ENCODE results near the gene TBC1D1. TPM values are rescaled to one million over a fixed set of nuclear protein-coding genes. Genes with fewer than 3 reads are reported as not detected.

Gene TBC1D1
- total and polyA plus RNA-seq, 2 of the 8 experiments (the other 6 are each of a cell fraction or from before 2014, with no cell fraction given): 96.9 to 162 TPM

DNA sequence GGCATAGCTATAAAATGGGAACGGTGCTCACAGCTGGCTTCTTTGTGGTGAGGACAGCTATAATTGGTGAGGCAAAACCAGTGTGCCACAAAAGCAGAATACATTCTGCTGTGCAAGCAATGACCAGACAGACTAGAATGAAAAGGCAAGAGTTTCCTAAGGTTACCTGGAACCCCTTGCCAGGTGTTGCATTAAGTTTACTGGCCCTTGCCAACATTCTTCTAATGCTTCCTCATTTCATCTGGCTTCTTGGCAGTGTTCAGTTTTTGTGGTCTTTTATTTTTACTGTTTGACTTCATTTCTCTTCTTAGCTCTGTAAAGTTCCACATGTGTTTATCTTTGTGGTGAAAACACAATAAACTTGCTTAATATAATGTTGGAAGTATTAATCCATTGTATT, 200.8 kb downstream of the TBC1D1 start (continued):
- TF ChIP-seq, protein P1, sequence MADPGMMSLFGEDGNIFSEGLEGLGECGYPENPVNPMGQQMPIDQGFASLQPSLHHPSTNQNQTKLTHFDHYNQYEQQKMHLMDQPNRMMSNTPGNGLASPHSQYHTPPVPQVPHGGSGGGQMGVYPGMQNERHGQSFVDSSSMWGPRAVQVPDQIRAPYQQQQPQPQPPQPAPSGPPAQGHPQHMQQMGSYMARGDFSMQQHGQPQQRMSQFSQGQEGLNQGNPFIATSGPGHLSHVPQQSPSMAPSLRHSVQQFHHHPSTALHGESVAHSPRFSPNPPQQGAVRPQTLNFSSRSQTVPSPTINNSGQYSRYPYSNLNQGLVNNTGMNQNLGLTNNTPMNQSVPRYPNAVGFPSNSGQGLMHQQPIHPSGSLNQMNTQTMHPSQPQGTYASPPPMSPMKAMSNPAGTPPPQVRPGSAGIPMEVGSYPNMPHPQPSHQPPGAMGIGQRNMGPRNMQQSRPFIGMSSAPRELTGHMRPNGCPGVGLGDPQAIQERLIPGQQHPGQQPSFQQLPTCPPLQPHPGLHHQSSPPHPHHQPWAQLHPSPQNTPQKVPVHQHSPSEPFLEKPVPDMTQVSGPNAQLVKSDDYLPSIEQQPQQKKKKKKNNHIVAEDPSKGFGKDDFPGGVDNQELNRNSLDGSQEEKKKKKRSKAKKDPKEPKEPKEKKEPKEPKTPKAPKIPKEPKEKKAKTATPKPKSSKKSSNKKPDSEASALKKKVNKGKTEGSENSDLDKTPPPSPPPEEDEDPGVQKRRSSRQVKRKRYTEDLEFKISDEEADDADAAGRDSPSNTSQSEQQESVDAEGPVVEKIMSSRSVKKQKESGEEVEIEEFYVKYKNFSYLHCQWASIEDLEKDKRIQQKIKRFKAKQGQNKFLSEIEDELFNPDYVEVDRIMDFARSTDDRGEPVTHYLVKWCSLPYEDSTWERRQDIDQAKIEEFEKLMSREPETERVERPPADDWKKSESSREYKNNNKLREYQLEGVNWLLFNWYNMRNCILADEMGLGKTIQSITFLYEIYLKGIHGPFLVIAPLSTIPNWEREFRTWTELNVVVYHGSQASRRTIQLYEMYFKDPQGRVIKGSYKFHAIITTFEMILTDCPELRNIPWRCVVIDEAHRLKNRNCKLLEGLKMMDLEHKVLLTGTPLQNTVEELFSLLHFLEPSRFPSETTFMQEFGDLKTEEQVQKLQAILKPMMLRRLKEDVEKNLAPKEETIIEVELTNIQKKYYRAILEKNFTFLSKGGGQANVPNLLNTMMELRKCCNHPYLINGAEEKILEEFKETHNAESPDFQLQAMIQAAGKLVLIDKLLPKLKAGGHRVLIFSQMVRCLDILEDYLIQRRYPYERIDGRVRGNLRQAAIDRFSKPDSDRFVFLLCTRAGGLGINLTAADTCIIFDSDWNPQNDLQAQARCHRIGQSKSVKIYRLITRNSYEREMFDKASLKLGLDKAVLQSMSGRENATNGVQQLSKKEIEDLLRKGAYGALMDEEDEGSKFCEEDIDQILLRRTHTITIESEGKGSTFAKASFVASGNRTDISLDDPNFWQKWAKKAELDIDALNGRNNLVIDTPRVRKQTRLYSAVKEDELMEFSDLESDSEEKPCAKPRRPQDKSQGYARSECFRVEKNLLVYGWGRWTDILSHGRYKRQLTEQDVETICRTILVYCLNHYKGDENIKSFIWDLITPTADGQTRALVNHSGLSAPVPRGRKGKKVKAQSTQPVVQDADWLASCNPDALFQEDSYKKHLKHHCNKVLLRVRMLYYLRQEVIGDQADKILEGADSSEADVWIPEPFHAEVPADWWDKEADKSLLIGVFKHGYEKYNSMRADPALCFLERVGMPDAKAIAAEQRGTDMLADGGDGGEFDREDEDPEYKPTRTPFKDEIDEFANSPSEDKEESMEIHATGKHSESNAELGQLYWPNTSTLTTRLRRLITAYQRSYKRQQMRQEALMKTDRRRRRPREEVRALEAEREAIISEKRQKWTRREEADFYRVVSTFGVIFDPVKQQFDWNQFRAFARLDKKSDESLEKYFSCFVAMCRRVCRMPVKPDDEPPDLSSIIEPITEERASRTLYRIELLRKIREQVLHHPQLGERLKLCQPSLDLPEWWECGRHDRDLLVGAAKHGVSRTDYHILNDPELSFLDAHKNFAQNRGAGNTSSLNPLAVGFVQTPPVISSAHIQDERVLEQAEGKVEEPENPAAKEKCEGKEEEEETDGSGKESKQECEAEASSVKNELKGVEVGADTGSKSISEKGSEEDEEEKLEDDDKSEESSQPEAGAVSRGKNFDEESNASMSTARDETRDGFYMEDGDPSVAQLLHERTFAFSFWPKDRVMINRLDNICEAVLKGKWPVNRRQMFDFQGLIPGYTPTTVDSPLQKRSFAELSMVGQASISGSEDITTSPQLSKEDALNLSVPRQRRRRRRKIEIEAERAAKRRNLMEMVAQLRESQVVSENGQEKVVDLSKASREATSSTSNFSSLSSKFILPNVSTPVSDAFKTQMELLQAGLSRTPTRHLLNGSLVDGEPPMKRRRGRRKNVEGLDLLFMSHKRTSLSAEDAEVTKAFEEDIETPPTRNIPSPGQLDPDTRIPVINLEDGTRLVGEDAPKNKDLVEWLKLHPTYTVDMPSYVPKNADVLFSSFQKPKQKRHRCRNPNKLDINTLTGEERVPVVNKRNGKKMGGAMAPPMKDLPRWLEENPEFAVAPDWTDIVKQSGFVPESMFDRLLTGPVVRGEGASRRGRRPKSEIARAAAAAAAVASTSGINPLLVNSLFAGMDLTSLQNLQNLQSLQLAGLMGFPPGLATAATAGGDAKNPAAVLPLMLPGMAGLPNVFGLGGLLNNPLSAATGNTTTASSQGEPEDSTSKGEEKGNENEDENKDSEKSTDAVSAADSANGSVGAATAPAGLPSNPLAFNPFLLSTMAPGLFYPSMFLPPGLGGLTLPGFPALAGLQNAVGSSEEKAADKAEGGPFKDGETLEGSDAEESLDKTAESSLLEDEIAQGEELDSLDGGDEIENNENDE (IDR thresholded peaks at IDR 0.05; ENCODE audit: insufficient replicate concordance, low read length): no peak
- TF ChIP-seq RBBP5 (IDR thresholded peaks at IDR 0.05; ENCODE audit: borderline replicate concordance, low read depth, low read length) (no peak), SP2 (IDR thresholded peaks at IDR 0.05; ENCODE audit: low read length) (no peak), POU5F1 (IDR thresholded peaks at IDR 0.05; ENCODE audit: low read depth, low read length) (no peak), YY1 (IDR thresholded peaks at IDR 0.05; ENCODE audit: low read depth, low read length) (no peak), RFX5 (IDR thresholded peaks at IDR 0.05; ENCODE audit: borderline replicate concordance, low read depth, low read length) (no peak), KDM1A (IDR thresholded peaks at IDR 0.05; ENCODE audit: borderline replicate concordance, low read length) (no peak), SUZ12 (IDR thresholded peaks at IDR 0.05; ENCODE audit: low read length) (no peak), ZNF274 (IDR thresholded peaks at IDR 0.05; ENCODE audit: borderline replicate concordance, extremely low read depth, low read length) (no peak)
- TF ChIP-seq, protein P2, sequence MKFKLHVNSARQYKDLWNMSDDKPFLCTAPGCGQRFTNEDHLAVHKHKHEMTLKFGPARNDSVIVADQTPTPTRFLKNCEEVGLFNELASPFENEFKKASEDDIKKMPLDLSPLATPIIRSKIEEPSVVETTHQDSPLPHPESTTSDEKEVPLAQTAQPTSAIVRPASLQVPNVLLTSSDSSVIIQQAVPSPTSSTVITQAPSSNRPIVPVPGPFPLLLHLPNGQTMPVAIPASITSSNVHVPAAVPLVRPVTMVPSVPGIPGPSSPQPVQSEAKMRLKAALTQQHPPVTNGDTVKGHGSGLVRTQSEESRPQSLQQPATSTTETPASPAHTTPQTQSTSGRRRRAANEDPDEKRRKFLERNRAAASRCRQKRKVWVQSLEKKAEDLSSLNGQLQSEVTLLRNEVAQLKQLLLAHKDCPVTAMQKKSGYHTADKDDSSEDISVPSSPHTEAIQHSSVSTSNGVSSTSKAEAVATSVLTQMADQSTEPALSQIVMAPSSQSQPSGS (IDR thresholded peaks at IDR 0.05; ENCODE audit: low read length): no peak
